Measurements from ENCODE around the gene AQP3. TPM values are rescaled to one million over a fixed set of nuclear protein-coding genes. Genes with fewer than 3 reads are reported as not detected.

The AQP3 gene
- total RNA-seq, 1 experiment from 2014 or later: 1.0 TPM

DNA sequence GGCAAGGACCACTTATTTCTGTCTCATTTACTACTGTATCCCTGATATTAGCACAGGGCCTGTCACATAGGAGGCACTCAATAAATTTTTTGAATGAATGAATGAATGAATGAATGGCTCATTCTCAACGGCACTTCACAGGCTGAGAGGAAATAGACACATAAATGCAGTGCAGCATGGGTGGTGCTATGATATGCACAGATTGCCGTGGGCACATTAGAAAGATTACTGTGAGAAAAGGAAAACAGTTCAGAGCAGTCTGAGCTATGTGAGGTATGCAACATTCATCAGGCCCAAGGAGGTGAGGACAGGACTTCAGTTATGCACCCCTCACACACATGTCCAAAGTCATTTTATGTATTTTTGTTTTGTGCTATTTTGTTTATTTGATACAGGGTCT is 32.7 kb upstream of the AQP3 start:
- ChIA-PET CTCF (no interaction called here), POLR2A (interaction anchor here (0.6 kb wide), 1 partner anchor 417 kb away, joined by 3 read pairs; no protein-coding TSS in a partner anchor)
- H3K4me1 ChIP-seq (ENCODE audit: control insufficient read depth, insufficient read depth, low read length): no peaks in the 10 kb centered on the region
- DNase-seq (ENCODE audit: low read depth, low spot score) (no peak), ATAC-seq (peak; percentile 43; the same call in 1 of the 2 replicates)
- no peaks in the 10 kb centered on the region for H3K9me3 ChIP-seq (ENCODE audit: control insufficient read depth, insufficient read depth, low read depth, low read length)
- H3K36me3 ChIP-seq (ENCODE audit: control insufficient read depth, insufficient read depth, low read length): no peaks in the 10 kb centered on the region
- intact Hi-C loops (cut with micrococcal nuclease; ENCODE audit: unreplicated experiment): no loop called here
- BruUV-seq (replicated peaks): no TSS peak
- in situ Hi-C loops (cut with HindIII; ENCODE audit: low pct_unique_long_range_greater_than_20kb, low sequenced_read_pairs): no loop called here
- H3K4me3 ChIP-seq (ENCODE audit: low read depth in 2 of 2, low read length in 2 of 2): no peak overlapping the region
- no peak overlapping the region for H3K27ac ChIP-seq (ENCODE audit: low read length)
- H3K27me3 ChIP-seq (ENCODE audit: control insufficient read depth, insufficient read depth, low read length): no peaks in the 10 kb centered on the region
- TF ChIP-seq TCF7L2 (IDR thresholded peaks at IDR 0.05; ENCODE audit: low read depth, low read length) (no peak), SIN3A (IDR thresholded peaks at IDR 0.05; ENCODE audit: borderline replicate concordance, insufficient read depth, low read depth, low read length) (no peak), POLR2AphosphoS5 (IDR thresholded peaks at IDR 0.05; ENCODE audit: low read depth, low read length) (no peak)
- TF ChIP-seq, protein P1, sequence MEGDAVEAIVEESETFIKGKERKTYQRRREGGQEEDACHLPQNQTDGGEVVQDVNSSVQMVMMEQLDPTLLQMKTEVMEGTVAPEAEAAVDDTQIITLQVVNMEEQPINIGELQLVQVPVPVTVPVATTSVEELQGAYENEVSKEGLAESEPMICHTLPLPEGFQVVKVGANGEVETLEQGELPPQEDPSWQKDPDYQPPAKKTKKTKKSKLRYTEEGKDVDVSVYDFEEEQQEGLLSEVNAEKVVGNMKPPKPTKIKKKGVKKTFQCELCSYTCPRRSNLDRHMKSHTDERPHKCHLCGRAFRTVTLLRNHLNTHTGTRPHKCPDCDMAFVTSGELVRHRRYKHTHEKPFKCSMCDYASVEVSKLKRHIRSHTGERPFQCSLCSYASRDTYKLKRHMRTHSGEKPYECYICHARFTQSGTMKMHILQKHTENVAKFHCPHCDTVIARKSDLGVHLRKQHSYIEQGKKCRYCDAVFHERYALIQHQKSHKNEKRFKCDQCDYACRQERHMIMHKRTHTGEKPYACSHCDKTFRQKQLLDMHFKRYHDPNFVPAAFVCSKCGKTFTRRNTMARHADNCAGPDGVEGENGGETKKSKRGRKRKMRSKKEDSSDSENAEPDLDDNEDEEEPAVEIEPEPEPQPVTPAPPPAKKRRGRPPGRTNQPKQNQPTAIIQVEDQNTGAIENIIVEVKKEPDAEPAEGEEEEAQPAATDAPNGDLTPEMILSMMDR (IDR thresholded peaks at IDR 0.05): no peak
- TF ChIP-seq, protein P2, sequence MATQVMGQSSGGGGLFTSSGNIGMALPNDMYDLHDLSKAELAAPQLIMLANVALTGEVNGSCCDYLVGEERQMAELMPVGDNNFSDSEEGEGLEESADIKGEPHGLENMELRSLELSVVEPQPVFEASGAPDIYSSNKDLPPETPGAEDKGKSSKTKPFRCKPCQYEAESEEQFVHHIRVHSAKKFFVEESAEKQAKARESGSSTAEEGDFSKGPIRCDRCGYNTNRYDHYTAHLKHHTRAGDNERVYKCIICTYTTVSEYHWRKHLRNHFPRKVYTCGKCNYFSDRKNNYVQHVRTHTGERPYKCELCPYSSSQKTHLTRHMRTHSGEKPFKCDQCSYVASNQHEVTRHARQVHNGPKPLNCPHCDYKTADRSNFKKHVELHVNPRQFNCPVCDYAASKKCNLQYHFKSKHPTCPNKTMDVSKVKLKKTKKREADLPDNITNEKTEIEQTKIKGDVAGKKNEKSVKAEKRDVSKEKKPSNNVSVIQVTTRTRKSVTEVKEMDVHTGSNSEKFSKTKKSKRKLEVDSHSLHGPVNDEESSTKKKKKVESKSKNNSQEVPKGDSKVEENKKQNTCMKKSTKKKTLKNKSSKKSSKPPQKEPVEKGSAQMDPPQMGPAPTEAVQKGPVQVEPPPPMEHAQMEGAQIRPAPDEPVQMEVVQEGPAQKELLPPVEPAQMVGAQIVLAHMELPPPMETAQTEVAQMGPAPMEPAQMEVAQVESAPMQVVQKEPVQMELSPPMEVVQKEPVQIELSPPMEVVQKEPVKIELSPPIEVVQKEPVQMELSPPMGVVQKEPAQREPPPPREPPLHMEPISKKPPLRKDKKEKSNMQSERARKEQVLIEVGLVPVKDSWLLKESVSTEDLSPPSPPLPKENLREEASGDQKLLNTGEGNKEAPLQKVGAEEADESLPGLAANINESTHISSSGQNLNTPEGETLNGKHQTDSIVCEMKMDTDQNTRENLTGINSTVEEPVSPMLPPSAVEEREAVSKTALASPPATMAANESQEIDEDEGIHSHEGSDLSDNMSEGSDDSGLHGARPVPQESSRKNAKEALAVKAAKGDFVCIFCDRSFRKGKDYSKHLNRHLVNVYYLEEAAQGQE (IDR thresholded peaks at IDR 0.05; ENCODE audit: insufficient read depth in 1 of 2, low read depth in 2 of 2, low read length in 1 of 2): no peak

DNA sequence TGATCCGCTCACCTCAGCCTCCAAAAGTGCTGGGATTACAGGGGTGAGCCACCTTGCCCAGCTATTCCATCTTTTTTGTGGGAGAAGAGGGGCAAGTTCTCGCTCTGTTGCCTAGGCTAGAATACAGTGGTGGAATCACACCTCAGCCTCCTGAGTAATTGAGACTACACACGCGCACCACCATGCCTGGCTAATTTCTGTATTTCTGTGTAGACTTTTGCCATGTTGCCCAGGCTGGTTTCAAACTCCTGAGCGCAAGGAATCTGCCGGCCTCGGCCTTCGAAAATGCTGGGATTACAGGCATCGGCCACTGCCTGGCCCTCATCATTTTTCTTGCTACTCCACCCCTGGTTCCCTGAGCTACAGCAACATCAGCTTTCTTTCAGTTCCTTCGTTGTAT is 29.1 kb upstream of the AQP3 start:
- peaks cover 6% of the 10 kb centered on the region for H3K4me1 ChIP-seq (ENCODE audit: control insufficient read depth, insufficient read depth, low read length)
- in situ Hi-C loops (cut with HindIII; ENCODE audit: low pct_unique_long_range_greater_than_20kb, low sequenced_read_pairs): no loop called here
- no peak for ATAC-seq
- CTCF ChIA-PET: interaction anchor here (1.3 kb wide), 1 partner anchor 10 kb away, joined by 3 read pairs; no protein-coding TSS in a partner anchor
- POLR2A ChIA-PET: interaction anchor here (0.6 kb wide), 1 partner anchor 605 kb away, joined by 5 read pairs; no protein-coding TSS in a partner anchor
- no peak for TF ChIP-seq SIN3A (IDR thresholded peaks at IDR 0.05; ENCODE audit: borderline replicate concordance, insufficient read depth, low read depth, low read length)
- TF ChIP-seq, protein P2 (IDR thresholded peaks at IDR 0.05; ENCODE audit: insufficient read depth in 1 of 2, low read depth in 2 of 2, low read length in 1 of 2): no peak
- no peaks in the 10 kb centered on the region for H3K9me3 ChIP-seq (ENCODE audit: control insufficient read depth, insufficient read depth, low read depth, low read length)
- BruUV-seq (replicated peaks): no TSS peak
- H3K4me3 ChIP-seq (ENCODE audit: low read depth in 2 of 2, low read length in 2 of 2): no peak overlapping the region
- H3K27me3 ChIP-seq (ENCODE audit: control insufficient read depth, insufficient read depth, low read length): no peaks in the 10 kb centered on the region
- DNase-seq (ENCODE audit: low read depth, low spot score): no peak
- intact Hi-C loops (cut with micrococcal nuclease; ENCODE audit: unreplicated experiment): no loop called here
- H3K27ac ChIP-seq (ENCODE audit: low read length): no peak overlapping the region
- H3K36me3 ChIP-seq (ENCODE audit: control insufficient read depth, insufficient read depth, low read length): no peaks in the 10 kb centered on the region; the same call in 1 of the 2 replicates
